ENCODE data around the gene COL4A6.

DNA sequence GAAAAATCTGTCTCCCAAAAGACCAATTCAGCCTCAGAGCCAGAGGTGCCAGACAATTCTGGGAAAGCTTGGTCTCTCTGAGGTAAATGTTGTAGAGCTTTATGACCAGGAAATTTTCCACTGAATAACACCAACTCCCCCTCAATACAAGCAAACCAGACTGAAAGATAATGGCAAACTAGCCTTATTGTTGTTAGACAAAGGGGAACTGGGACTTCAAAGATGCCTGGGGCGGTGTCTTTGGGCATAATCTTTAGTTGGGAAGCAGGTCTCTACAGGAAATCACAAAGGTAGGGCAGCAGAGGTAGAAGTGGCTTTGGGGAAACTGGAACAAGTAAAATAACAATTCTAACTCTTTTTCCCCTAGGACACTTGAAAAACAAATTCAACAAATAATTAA is 12.0 kb downstream of the COL4A6 start:
- TF ChIP-seq, protein P1, sequence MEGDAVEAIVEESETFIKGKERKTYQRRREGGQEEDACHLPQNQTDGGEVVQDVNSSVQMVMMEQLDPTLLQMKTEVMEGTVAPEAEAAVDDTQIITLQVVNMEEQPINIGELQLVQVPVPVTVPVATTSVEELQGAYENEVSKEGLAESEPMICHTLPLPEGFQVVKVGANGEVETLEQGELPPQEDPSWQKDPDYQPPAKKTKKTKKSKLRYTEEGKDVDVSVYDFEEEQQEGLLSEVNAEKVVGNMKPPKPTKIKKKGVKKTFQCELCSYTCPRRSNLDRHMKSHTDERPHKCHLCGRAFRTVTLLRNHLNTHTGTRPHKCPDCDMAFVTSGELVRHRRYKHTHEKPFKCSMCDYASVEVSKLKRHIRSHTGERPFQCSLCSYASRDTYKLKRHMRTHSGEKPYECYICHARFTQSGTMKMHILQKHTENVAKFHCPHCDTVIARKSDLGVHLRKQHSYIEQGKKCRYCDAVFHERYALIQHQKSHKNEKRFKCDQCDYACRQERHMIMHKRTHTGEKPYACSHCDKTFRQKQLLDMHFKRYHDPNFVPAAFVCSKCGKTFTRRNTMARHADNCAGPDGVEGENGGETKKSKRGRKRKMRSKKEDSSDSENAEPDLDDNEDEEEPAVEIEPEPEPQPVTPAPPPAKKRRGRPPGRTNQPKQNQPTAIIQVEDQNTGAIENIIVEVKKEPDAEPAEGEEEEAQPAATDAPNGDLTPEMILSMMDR (conservative IDR thresholded peaks at IDR 0.05; ENCODE audit: low read length), result no peak
- TF ChIP-seq EZH2phosphoT487 (IDR thresholded peaks at IDR 0.05; ENCODE audit: borderline replicate concordance), result no peak

Data from Loucy (cell line).